ENCODE data around the gene GPR143.

GRCh38 chrX:9693307-9694001 is 72.2 kb downstream of the GPR143 start:
- no peak for TF ChIP-seq CTCF (IDR thresholded peaks at IDR 0.05; ENCODE audit: borderline replicate concordance, extremely low read depth, low read length, poor library complexity, severe bottlenecking)
- TF ChIP-seq EZH2 (IDR thresholded peaks at IDR 0.05; ENCODE audit: borderline replicate concordance, low read depth, low read length, severe bottlenecking), result no peak
